GM19324 (cell line): ENCODE results near the gene ATXN1.
A peak's percentile ranks its signal among the peaks of the same experiment; 100 is the strongest.

Experiments
- ATAC-seq: cut with Tn5 transposase; IDR thresholded peaks from one replicate; pipeline ENCODE4 v1.9.1; 2021; ENCODE audit warnings: mild to moderate bottlenecking, moderate library complexity; ENCODE audit not compliant: unreplicated experiment, low FRiP score

ATXN1 gene

DNA sequence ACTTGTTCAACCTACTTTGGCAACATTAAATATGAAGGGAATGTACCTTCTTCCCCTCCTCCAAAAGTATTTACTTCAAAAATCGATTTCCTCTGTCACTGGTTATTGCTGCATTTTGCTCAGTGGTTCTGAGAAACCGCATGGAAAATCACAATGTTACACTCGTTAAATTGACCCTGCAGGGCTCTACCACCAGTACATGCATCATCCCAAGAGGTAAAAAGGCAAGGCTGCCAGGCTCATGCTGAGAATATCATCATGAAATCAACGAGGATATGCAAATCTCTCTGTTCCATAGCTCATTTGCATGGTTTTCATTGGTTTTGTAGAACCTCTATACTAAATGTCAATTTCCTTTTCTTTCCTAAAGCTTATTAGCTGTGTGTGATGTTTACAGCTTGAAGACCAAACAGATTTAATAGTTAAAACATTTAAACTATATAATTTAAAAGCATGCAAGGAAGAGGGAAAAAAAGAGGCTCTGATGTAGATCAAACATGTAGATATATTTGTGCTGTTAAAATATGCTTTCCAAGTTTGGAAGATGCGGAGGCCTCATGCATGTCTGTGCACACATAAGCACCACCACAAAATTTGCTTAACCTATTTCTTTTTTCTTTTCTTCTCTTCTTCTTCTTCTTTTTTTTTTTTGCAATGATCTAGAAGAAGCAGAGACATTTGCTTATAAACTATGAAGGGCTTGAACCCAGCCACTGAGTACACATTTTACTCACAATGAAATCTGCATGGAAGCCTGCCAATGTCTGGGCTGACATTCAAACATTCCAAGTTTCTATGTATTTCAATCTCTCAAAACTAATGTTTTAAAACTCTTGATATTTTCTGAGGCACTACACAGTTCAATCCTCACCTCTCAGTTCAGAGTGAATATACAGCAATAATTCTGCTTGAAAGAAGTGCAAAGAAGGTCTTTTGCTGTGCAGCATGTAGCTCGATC lies 328.9 kb downstream of the ATXN1 start:
- ATAC-seq = no peak

DNA sequence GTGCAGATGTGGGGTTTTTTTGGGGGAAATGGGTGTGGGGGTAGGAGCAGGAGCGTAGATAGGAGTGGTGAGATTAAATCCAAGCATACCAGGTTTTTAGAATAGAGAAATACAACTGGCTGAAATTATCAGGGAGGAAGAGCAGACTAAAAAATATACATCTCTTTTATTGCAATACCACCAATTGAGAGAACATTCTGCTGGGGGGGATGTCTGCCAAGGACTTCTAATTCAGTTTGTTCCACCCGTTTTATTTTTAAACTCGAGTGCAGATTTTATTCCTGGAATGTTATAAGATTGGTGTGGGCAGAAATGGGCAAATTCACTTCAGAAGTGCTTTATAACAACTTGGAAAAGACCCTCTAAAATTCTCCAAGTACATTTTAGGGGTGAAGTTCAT lies 330.2 kb downstream of the ATXN1 start:
- ATAC-seq = no peak

DNA sequence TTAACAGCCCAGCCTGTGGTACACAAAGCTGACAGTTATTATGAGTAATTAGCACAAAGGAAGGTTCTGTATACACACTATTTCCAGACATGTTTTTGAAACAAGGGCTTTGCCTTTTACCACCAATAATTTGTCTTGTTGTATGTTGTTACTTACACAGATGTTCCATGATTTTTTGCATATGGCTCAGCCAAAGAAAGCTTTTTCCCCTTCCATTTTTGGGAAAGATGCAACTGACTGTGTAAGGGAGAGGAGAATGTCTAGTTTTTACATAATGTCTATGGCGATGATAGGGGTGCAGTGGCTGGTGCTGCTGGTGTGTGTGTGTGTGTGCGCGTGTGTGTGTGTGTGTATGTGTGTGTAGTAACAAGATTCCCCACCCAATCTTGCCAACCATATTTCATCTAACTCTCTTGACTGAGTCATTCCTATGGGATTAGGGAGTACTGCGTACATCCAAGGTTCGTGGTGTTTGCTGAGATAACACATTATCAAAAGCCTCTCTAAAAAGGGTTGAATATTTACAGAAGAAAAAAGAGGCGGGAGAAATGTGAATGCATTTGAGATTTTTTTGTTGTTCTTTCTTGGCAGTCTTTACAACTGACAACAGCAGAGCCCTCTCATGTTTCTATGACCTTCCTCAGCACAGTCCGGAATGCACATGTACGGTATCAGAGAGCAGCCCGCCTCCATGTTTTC lies 330.7 kb downstream of the ATXN1 start:
- ATAC-seq = no peak

DNA sequence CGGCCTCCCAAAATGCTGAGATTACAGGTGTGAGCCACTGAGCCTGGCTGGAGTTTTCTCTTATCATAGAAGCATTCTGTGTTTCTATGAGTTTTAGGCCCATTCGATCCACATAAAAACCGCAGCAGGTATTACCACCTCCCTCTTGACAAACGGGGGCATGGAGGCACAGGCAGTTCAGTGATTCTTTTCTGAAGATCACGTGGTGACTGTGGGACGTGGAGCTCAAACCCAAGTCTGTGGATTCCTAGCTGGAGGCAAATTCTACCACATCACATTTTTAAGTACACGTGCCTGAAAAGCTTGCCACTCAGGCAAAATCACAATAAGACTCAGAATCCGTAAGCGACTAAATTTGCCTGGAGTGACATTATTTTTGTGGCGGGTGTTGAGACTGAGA lies 331.6 kb downstream of the ATXN1 start:
- no peak for ATAC-seq

DNA sequence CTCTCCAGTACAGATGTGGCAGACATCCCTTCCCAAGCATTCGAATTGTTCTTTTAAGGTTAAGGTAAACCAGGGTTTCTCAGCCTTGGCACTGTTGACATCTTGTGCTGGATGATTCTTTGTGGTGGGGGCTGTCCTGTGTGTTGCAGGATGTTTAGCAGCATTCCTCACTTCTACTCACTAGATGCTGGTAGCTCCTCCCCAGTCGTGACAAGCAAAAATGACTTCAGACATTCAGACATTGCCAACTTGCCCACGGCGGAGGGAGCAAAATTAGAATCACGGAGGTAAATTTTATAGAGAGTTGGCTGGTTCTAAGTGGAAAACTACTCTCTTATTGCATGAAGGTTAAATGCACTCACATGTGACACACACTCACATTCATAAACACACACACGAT lies 334.1 kb downstream of the ATXN1 start:
- ATAC-seq = no peak

DNA sequence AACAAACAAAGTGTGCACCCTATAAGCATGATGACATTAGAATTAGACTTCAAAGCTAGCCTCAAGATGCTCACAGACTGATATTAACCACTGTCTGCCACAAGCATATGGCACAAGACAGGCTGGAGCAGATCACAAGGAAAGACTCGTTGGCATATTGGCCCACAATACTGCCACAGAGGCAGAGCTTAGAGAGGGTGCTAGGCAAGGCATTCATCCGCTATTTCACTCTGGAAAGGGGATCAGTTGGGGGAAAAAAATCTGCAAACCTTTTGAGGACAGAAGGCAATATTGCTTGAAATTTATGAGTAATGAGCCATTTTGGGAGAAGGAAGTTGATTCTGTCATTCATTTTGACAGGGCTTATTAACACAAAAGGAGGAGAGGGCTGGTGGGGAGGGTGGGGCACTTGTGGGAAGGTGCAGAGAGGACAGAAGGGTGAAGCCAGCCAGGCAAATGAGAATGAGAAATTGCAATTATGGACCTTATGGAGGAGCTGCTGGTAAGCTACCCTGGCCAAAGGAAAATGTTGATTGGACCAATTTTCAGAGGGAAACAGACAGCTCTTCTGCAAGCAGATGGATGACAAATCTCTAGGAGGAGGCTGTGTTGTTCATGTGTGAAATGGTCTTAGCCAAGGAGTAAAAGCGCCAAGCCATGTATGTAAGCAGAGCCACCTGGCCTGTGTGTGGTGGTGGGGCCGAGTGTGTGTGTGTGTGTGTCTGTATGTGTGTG lies 335.2 kb downstream of the ATXN1 start:
- ATAC-seq = no peak

DNA sequence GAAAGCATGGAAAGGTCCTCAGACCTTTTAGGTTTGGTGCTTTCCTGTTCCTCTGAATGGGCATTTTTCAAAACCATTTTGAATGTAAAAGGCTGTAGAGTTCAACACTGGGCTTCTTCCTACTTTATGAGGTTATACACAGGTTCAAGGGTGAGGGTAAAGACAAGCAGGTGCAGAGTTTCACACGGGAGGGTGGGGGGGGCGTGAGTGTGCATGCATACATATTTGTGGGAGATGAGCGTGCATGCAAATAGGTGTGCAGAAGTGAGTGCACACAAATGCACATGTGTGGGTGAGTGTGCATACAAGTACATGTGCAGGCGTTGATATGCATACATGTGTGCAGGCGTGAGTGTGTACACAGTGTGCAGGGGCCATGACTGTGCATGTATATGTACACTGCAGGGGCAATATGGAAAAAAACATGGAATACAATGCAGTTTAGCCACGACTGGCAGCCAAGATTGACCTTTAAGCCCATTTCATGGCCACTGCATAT lies 339.7 kb downstream of the ATXN1 start:
- ATAC-seq = peak; percentile 1

DNA sequence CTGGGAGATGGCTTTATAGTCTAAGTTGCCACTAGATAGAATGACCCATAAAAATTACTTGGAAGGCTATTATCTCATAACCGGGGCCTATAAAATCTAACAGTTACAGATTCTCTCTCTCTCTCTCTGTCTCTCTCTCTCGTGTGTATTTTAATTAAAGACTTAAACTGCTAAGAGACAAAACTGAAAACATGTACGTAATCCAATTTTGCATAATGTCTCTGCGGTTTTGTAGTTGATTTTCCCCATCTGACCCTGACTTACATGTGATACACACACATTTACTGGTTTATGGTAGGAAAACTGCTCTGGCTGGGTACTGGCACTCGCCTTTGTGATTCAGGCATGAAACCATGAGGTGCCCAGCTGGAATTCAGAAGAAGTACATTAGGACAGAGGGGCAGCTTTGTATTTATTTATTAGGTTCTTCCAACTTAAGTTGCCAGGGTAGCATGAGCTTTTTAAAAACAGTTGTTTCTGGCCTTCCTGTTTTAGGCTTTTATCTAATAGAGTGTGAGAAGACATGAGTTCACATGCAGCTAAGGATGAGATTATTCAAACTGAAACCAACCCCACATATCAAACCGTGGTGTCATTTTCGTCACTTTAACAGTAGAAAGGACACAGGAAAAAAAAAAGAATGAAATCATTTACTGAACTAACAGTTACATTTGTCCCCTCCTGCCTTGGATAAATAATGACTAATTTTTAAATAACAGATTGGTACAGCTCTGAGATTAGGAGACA lies 340.4 kb downstream of the ATXN1 start:
- ATAC-seq = peak; percentile 67

DNA sequence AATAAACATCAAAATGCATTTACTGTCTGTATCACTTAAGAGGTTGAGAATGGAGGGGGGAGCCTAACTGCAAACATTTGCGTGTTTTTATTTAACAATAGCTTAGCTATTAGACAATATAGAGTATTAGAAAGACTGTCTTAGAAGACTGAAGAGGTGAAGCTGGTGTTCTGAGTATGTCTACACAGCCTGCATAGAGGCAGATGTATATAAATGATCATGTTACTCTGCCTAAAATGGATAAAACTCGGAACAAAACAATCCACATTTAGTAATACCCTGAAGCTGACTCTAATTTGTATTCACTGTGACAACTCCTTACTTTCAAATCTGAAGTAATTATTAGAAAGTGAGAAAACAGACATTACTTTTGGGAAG lies 340.9 kb downstream of the ATXN1 start:
- ATAC-seq = peak; percentile 26

DNA sequence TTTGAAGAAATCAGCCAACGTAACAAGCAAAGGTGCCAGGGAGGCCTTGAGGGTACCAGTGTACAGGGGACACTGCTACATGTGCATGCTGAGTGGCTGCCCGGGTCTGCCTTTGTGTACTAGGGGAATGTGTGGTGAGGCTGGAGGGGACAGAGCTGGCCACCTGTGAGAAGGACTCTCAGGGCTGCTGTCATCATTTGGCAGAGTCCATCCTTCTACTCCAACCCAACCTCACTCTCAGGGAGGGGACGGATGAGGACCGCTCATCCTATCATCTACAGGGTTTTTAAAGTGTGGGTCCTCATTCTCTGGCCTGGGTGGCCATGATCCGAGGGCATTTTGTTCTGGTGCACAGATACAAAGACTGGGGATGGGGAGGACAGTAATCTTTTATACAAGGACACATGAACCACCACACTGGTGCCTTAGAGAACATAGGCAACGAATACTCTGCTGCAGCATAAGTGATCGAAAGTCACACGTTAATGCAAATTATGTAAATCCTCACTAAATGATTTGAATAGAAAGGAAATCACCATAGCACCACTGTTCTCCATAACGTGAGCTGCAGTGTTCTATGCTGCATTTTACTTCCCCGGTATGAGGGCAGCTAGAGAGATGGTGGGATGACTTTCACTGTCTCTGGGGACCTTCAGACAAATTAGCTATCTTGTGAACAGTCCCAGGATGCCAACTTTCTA lies 341.5 kb downstream of the ATXN1 start:
- ATAC-seq = peak; percentile 63

DNA sequence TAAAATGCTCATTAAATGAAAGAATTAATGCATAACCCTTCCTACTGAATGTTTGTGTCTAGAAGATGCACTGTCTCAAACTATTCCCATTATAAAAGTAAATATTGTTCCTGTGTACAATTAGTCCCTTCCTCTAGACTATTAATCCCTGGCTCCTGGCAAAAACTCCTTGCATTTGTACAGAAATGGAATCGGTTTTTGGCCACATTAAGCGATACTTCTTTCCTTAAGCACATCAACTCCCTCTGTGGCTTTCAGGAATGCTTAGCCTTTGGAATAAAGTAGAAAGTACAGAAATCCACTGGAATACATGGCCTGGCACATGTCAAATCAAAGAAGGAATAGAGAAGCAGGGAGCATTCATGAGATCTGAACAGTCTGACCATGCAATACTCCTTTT lies 343.1 kb downstream of the ATXN1 start:
- ATAC-seq = no peak

DNA sequence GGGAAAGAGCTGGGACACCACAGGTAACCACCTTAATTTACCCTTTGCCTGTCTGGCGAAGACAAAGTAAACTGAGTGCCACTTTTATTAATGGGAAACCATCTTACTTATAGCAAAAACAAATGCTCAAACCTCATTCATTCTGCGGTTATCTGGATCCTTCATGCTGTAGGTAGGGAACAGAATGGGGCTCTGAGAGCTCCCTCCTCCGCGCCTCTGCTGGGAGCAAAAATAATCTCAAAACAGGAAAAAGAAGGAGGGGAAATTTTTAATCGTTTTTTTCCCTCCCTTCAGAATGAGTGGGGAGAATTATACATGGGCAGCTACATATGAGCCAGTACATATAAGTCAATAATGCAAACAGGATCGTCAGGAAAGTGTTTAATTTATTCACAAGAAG lies 345.6 kb downstream of the ATXN1 start:
- ATAC-seq = no peak

DNA sequence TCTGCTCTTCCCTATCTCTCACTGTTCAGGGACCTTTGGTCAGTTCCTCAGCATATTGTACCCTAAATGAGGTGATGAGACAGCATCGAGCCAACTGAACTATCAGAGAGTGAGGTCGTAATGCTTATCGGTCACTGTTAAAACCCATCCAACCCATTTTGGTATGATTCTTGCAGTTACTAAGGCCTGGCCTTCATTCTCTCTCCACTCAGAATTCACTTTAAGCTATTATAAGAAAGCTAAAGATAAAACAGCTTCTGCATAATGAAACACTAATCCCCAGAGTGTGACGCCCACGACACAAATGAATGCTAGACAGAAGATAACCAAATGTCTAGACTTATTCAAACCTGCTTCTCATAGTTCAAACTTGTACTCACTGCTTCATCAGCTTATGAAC lies 347.1 kb downstream of the ATXN1 start:
- ATAC-seq = no peak

DNA sequence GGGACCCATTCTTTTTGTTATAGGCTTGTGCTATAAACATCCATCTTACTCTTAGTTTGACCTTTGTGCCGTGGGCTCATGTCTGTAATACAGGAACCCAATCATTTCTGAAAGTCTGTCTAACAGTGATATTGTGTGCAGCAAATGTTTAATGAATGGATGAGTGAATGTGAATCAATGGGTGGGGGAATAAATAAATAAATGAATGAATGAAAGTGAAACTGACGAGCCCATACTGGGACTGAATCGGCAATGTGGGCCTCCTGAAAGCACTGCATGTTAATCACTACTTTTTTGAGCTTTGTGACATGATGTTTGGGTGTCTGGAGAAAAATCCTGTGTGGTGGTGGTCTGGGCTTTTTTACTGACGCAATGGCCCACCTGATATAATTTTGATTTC lies 347.9 kb downstream of the ATXN1 start:
- no peak for ATAC-seq

DNA sequence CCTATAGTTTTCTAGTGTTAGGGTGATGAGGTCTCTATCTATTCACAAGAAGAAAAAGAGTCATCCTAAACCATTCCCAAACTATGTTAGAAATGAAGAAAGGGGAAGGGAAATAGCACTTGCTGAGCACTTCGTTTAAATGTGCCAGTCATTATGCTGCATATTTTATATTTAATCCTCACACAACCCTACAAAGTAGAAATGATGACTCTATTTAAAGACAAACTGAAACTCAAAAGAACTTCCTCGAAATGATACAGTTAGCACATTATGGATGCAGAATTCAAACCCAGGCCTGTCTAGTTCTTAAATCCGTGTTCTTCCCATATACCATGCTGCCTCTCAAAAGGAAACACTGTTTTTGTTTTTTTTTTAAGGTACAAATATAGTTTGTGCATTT lies 348.3 kb downstream of the ATXN1 start:
- no peak for ATAC-seq

DNA sequence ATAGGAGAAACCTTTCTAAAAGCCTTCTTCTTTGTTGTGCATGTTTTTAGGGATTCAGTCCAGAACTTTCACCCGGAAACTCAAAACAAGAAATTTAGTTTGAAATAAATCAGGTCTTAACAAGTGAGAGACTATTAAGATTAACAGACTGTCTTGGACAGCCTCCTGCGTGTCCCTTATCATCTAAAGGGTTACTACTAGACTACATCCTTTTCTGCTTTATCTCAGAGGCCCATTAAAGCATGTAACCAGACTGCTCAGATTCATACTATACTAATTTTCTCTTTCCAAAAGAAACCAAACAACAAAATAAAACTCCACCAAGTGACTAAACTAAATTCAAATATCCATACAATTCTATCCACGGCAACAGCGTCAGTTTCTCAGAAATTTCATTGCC lies 349.1 kb downstream of the ATXN1 start:
- ATAC-seq = no peak

DNA sequence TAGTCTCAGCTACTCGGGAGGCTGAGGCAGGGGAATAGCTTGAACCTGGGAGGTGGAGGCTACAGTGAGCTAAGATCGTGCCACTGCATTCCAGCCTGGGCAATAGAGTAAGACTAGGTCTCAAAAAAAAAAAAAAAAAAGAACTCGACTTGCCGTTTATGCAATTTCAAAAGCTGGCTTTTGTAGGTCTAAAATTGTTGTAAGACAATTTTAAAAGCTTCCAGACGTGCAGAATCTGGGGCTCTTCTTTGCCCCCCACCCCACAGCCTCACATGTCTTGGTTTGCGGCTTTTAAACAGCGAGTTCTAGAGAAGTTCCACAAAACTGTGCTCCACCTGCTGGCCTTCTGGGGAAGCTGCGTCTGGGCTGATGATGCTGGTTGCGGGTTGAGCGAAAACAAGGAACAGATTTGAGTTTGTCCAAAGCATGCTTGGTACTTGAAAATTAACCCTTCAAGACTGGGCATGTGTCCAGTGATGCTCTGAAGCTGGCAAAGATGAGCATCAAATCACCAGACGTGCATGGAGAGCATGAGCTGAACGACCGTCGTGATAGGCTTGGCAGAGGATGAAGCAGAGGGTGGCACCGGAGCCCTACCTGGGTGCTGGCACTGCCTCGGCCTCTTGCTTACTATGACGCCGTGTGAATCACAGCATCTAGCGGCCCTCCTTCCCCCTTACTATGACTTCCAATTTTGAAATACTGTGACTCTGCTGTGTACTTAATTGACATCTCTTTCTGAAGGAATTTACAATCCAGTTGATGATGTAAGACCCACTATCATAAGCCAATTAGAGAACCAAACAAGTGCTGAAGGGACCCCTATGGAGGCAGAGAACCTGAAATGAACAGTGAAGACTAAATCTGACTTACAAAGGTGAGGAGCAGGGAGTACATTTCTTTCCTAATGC lies 351.5 kb downstream of the ATXN1 start:
- no peak for ATAC-seq

DNA sequence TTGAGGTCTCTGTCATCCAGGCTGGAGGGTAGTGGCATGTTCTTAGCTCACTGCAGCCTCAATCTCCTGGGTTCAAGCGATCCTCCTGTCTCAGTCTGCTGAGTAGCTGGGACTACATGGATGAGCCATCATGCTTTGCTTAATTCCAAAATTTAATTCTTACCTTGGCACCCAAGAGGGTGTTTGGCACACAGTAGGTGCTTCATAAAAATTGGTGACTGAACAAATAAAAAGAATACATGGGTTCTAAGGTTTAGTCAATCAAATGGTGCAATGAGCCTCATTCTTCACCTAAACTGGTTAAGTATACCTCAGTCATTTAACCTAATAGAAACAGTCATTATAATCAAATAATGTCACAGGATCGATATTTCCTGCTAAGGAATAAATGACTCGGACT lies 352.5 kb downstream of the ATXN1 start:
- no peak for ATAC-seq

DNA sequence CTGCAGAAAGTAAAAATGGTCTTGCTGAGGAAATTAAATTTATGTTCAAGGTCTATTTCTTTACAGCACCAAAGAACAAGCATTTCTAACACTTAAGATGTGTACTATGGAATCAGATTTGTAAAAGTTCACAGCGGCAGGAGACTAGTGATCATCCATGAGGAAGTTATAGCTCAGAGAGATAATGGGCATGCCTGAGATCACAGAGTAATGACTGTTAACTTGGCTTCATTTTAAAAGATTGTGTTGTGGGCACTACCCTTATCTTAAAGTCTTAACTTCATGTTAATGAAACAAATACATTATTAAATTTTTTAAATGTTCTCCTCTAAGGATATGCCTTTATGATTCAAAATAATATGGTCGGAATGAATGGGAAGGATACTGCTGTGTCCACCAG lies 354.3 kb downstream of the ATXN1 start:
- ATAC-seq = no peak
